Keratinocyte (primary cell): Measurements from ENCODE around the gene UGT8. TPM values are rescaled to one million over a fixed set of nuclear protein-coding genes. Genes with fewer than 3 reads are reported as not detected.

Source experiments
- DNase-seq: peaks from one replicate; pipeline ENCODE4 v3.0.0-alpha.2; 2011; ENCODE audit warnings: low read depth, missing footprints, low spot score
- FAIRE-seq: peaks from 2 replicates; lab custom pipeline; 2011; peaks lifted over from hg19 to GRCh38; lab: Jason Lieb, UNC
- H2AFZ ChIP-seq: 2 replicates; pipeline ENCODE4 v1.6.0; 2012; ENCODE audit warnings: low read length, control low read depth, inconsistent platforms; ENCODE audit not compliant: control insufficient read depth
- H3K27ac ChIP-seq: 2 replicates; pipeline ENCODE4 v1.5.1; 2011; ENCODE audit warnings: low read length; ENCODE audit not compliant: control insufficient read depth, insufficient read depth
- H3K27me3 ChIP-seq: 3 replicates; pipeline ENCODE4 v1.6.0; 2011; ENCODE audit warnings: low read length; ENCODE audit not compliant: control insufficient read depth, insufficient read depth; ENCODE audit errors: extremely low read depth
- H3K36me3 ChIP-seq, 2 experiments: 2 replicates in 1 of 2; 3 replicates in 1 of 2; pipeline ENCODE4 v1.5.1; 2011; ENCODE audit warnings: low read length in 2 of 2, mild to moderate bottlenecking in 1 of 2; ENCODE audit not compliant: control insufficient read depth in 2 of 2, insufficient read depth in 2 of 2; ENCODE audit errors: extremely low read depth in 1 of 2
- H3K4me1 ChIP-seq: 3 replicates; pipeline ENCODE4 v1.5.1; 2011; ENCODE audit warnings: low read length; ENCODE audit not compliant: control insufficient read depth, insufficient read depth; ENCODE audit errors: extremely low read depth
- H3K4me2 ChIP-seq: 3 replicates; pipeline ENCODE4 v1.6.0; 2011; ENCODE audit warnings: low read depth, low read length; ENCODE audit not compliant: control insufficient read depth, insufficient read depth; ENCODE audit errors: extremely low read depth
- H3K4me3 ChIP-seq, 3 experiments: fragments of 200-600 bp in 1 of 3; sonication (generic) in 1 of 3; 2 replicates in 2 of 3; 3 replicates in 1 of 3; pipeline ENCODE4 v1.5.1; 2011 to 2016; ENCODE audit warnings: low read length in 3 of 3, mild to moderate bottlenecking in 3 of 3, control low read depth in 2 of 3, inconsistent platforms in 1 of 3, low read depth in 1 of 3, mixed read lengths in 1 of 3, mixed run types in 1 of 3, moderate library complexity in 1 of 3; ENCODE audit not compliant: control insufficient read depth in 2 of 3, insufficient read depth in 2 of 3; ENCODE audit errors: extremely low read depth in 1 of 3
- H3K79me2 ChIP-seq: 2 replicates; pipeline ENCODE4 v1.6.0; 2012; ENCODE audit warnings: low read length; ENCODE audit not compliant: control insufficient read depth, insufficient read depth
- H3K9ac ChIP-seq: 3 replicates; pipeline ENCODE4 v1.6.0; 2011; ENCODE audit warnings: low read length; ENCODE audit not compliant: control insufficient read depth, insufficient read depth; ENCODE audit errors: extremely low read depth
- H3K9me1 ChIP-seq: 3 replicates; pipeline ENCODE4 v1.6.0; 2011; ENCODE audit warnings: low read length; ENCODE audit not compliant: control insufficient read depth, insufficient read depth; ENCODE audit errors: extremely low read depth
- H3K9me3 ChIP-seq: 2 replicates; pipeline ENCODE4 v1.5.1; 2012; ENCODE audit warnings: low read depth, low read length; ENCODE audit not compliant: control insufficient read depth
- H4K20me1 ChIP-seq: 3 replicates; pipeline ENCODE4 v1.6.0; 2011; ENCODE audit warnings: low read length; ENCODE audit not compliant: control insufficient read depth, insufficient read depth; ENCODE audit errors: extremely low read depth
- CTCF ChIP-seq, 3 experiments: IDR thresholded peaks in 1 of 3; conservative IDR thresholded peaks in 1 of 3; optimal IDR thresholded peaks in 1 of 3; 2 replicates in 2 of 3; 3 replicates in 1 of 3; pipeline versions ENCODE3 to v1.5.1; 2011; ENCODE audit warnings: low read length in 3 of 3, mild to moderate bottlenecking in 3 of 3, moderate library complexity in 2 of 3, control low read depth in 1 of 3, inconsistent platforms in 1 of 3; ENCODE audit not compliant: insufficient read depth in 2 of 3; ENCODE audit errors: extremely low read depth in 1 of 3
- EZH2 ChIP-seq: IDR thresholded peaks from one replicate; pipeline ENCODE4 v1.6.1; 2012; ENCODE audit warnings: inconsistent platforms, mild to moderate bottlenecking, low read length, moderate library complexity
- dilution Hi-C: fragments of 300-500 bp; cut with MboI; formaldehyde crosslinking; loops from one replicate; pipeline ENCODE4 v1.7.0; 2020; ENCODE audit warnings: low sequenced_read_pairs; ENCODE audit not compliant: extremely low pct_ligation_motif_present
- polyA plus RNA-seq, 5 experiments: library from polyadenylated mRNA; depleted of rRNA in 3 of 5; stranded (reverse) in 3 of 5; stranded (forward) in 1 of 5; unstranded in 1 of 5; fragments of >200 nt; gene quantifications; 1 replicate in 1 of 5; 2 replicates in 3 of 5; 3 replicates in 1 of 5; pipeline versions ENCODE4 v1.2.1 to v1.2.3, GENCODE V29; 2011 to 2012; ENCODE audit warnings: missing spikeins in 2 of 5, low read depth in 1 of 5, low replicate concordance in 1 of 5

The UGT8 gene
- polyA plus RNA-seq, 1 donor (not counting 4 experiments of a cell fraction or from before 2014, with no cell fraction given) = 1.7 TPM

- Histone ChIP-seq H3K79me2 (no peaks in the 10 kb centered on the region), H3K9ac (no peak overlapping the region), H2AFZ (no peak overlapping the region), H3K4me2 (no peak overlapping the region), H3K4me1 (no peaks in the 10 kb centered on the region), H3K9me3 (no peaks in the 10 kb centered on the region), H3K36me3 (no peaks in the 10 kb centered on the region), H3K27ac (no peak overlapping the region), H3K9me1 (no peaks in the 10 kb centered on the region), H4K20me1 (no peaks in the 10 kb centered on the region), H3K4me3 (no peak overlapping the region), H3K27me3 (no peaks in the 10 kb centered on the region)
- no peak for FAIRE-seq
- dilution Hi-C loops = no loop called here
- no peak for TF ChIP-seq EZH2
- TF ChIP-seq CTCF (optimal IDR thresholded peaks at IDR 0.05 in 1 of 3, IDR thresholded peaks at IDR 0.05 in 1 of 3, conservative IDR thresholded peaks at IDR 0.05 in 1 of 3; ENCODE audit: extremely low read depth in 1 of 3, insufficient read depth in 2 of 3, low read length in 3 of 3) = no peak
- DNase-seq = no peak
Measured at GRCh38 chr4:114717432-114717831, 118.8 kb downstream of the UGT8 start.

GRCh38 chr4:114725066-114725465 lies 126.5 kb downstream of the UGT8 start:
- Histone ChIP-seq H3K4me3 (no peak overlapping the region), H3K36me3 (no peaks in the 10 kb centered on the region), H2AFZ (no peak overlapping the region), H4K20me1 (no peaks in the 10 kb centered on the region), H3K4me2 (no peak overlapping the region), H3K79me2 (no peaks in the 10 kb centered on the region), H3K27me3 (no peaks in the 10 kb centered on the region), H3K9ac (no peak overlapping the region), H3K27ac (no peak overlapping the region), H3K4me1 (no peaks in the 10 kb centered on the region), H3K9me1 (no peaks in the 10 kb centered on the region), H3K9me3 (no peaks in the 10 kb centered on the region)
- DNase-seq (no peak), FAIRE-seq (no peak)
- dilution Hi-C loops = no loop called here
- TF ChIP-seq EZH2 = no peak
- no peak for TF ChIP-seq CTCF (optimal IDR thresholded peaks at IDR 0.05 in 1 of 3, IDR thresholded peaks at IDR 0.05 in 1 of 3, conservative IDR thresholded peaks at IDR 0.05 in 1 of 3; ENCODE audit: extremely low read depth in 1 of 3, insufficient read depth in 2 of 3, low read length in 3 of 3)
